Measurements from ENCODE around the gene C1orf105.

DNA sequence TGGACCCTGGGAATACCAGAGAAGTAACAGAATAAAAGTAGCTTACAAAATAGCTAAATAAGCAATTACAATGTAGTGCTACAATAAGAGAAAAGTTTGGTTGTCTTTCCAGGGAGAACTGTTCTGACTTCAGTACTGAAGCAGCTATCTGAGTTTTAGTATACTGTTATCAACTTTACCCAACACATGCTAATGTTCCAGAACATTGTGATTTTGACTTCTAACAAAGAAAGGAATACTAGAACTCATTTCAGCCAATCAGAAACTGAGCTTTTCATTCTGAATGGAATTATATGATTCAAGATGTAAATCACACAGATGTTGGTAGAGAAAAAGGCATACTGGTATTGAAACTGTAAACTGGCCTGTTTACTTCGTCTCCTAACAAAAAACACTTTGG is at the start of gene C1orf105:
- TF ChIP-seq, protein P1, sequence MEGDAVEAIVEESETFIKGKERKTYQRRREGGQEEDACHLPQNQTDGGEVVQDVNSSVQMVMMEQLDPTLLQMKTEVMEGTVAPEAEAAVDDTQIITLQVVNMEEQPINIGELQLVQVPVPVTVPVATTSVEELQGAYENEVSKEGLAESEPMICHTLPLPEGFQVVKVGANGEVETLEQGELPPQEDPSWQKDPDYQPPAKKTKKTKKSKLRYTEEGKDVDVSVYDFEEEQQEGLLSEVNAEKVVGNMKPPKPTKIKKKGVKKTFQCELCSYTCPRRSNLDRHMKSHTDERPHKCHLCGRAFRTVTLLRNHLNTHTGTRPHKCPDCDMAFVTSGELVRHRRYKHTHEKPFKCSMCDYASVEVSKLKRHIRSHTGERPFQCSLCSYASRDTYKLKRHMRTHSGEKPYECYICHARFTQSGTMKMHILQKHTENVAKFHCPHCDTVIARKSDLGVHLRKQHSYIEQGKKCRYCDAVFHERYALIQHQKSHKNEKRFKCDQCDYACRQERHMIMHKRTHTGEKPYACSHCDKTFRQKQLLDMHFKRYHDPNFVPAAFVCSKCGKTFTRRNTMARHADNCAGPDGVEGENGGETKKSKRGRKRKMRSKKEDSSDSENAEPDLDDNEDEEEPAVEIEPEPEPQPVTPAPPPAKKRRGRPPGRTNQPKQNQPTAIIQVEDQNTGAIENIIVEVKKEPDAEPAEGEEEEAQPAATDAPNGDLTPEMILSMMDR (IDR thresholded peaks at IDR 0.05) = no peak
- no peak for TF ChIP-seq POLR2A (IDR thresholded peaks at IDR 0.05)

Measured in testis (tissue), 2 donors.